Placental epithelial cell (primary cell): ENCODE measurements around the gene NEK2. TPM values are rescaled to one million over a fixed set of nuclear protein-coding genes. Genes with fewer than 3 reads are reported as not detected.

ENCODE experiments used
- total RNA-seq: library from RNA; depleted of rRNA; stranded (reverse); fragments of >200 nt; gene quantifications from 2 replicates; pipeline ENCODE4 v1.2.3, GENCODE V29; 2012

The NEK2 gene
- 3.9 and 8.2 TPM in 2 replicates for total RNA-seq

GRCh38 chr1:211675230-211676105, at the start of gene NEK2:
NEK2 (minus strand) TSS chr1:211675621; CDS start chr1:211675479, 142 bp downstream.

Other genes with a start within 250 kb of the NEK2 start
- gene RD3, start 183.5 kb downstream of the NEK2 start, total RNA-seq: not detected in 2 replicates
- 23.6 and 46.5 TPM in 2 replicates for gene SLC30A1, start 96.5 kb downstream of the NEK2 start, total RNA-seq
- gene LPGAT1, start 155.1 kb upstream of the NEK2 start, total RNA-seq: 47.9 and 54.1 TPM in 2 replicates